ENCODE results near the gene LMNA. TPM values are rescaled to one million over a fixed set of nuclear protein-coding genes. Genes with fewer than 3 reads are reported as not detected.

Gene LMNA
- total and polyA plus RNA-seq, 7 donors: 108 to 241 (median 187) TPM

GRCh38 chr1:156117414-156118176 is 3.1 kb downstream of the LMNA start:
- no peak for DNase-seq
- TF ChIP-seq POLR2A (IDR thresholded peaks at IDR 0.05) (no peak), POLR2AphosphoS5 (IDR thresholded peaks at IDR 0.05) (no peak)
- Histone ChIP-seq H3K4me1 (peaks cover 0 to 82% (median 80%) of the 10 kb centered on the region in 4 donors), H3K27me3 (no peaks in the 10 kb centered on the region), H3K36me3 (no peaks in the 10 kb centered on the region), H3K9me3 (no peaks in the 10 kb centered on the region), H3K4me3 (peak overlapping the region; percentile 81 to 99 (median 90)), H3K27ac (peak overlapping the region; percentile 95 to 100 (median 98))
- WGBS, 2 donors: 28 to 60% methylated on average over 13 of the region's 13 CpGs
- intact Hi-C loops (cut with DNase I): no loop called here

GRCh38 chr1:156118177-156118868 is 3.8 kb downstream of the LMNA start:
- intact Hi-C loops (cut with DNase I): no loop called here
- TF ChIP-seq CTCF (IDR thresholded peaks at IDR 0.05) (no peak), POLR2A (IDR thresholded peaks at IDR 0.05) (peak; percentile 69 to 77), POLR2AphosphoS5 (IDR thresholded peaks at IDR 0.05) (peak; percentile 88 to 91 (median 90)), EP300 (IDR thresholded peaks at IDR 0.05) (no peak)
- peak; percentile 90 for DNase-seq
- Histone ChIP-seq H3K27ac (peak overlapping the region; percentile 95 to 100 (median 98)), H3K36me3 (no peaks in the 10 kb centered on the region), H3K9me3 (no peaks in the 10 kb centered on the region), H3K4me3 (peak overlapping the region; percentile 81 to 99 (median 90)), H3K27me3 (no peaks in the 10 kb centered on the region), H3K4me1 (peaks cover 0 to 84% (median 83%) of the 10 kb centered on the region in 4 donors)
- WGBS, 2 donors: 6 to 52% methylated on average over 8 of the region's 8 CpGs

GRCh38 chr1:156119503-156120209 is 5.1 kb downstream of the LMNA start:
- Histone ChIP-seq H3K4me1 (peaks cover 0 to 86% (median 85%) of the 10 kb centered on the region in 4 donors), H3K9me3 (no peaks in the 10 kb centered on the region), H3K4me3 (peak overlapping the region in 3 of 4 donors; percentile 81 to 95 (median 86)), H3K27ac (peak overlapping the region; percentile 95 to 100 (median 98)), H3K27me3 (no peaks in the 10 kb centered on the region), H3K36me3 (no peaks in the 10 kb centered on the region)
- intact Hi-C loops (cut with DNase I): loop anchor here (5.0 kb wide), 1 partner anchor 338 kb away; no protein-coding TSS in a partner anchor
- TF ChIP-seq EP300 (IDR thresholded peaks at IDR 0.05) (no peak), POLR2AphosphoS5 (IDR thresholded peaks at IDR 0.05) (peak in 3 of 4 donors; percentile 21 to 59 (median 27)), POLR2A (IDR thresholded peaks at IDR 0.05) (no peak), CTCF (IDR thresholded peaks at IDR 0.05) (peak in 1 of 4 experiments; percentile 18)
- WGBS, 2 donors: 44 to 57% methylated on average over 3 of the region's 3 CpGs
- peak; percentile 86 for DNase-seq

- H3K36me3 ChIP-seq: no peaks in the 10 kb centered on the region
- H3K27me3 ChIP-seq: no peaks in the 10 kb centered on the region
- WGBS, 2 donors: 82 to 88% methylated on average over 3 of the region's 3 CpGs
- peak overlapping the region; percentile 95 to 100 (median 98) for H3K27ac ChIP-seq
- no peaks in the 10 kb centered on the region for H3K9me3 ChIP-seq
- H3K4me3 ChIP-seq: peak overlapping the region in 2 of 4 donors; percentile 81 to 95
- DNase-seq: no peak
- intact Hi-C loops (cut with DNase I): loop anchor here (5.0 kb wide), 1 partner anchor 337 kb away; no protein-coding TSS in a partner anchor
- peaks cover 0 to 92% (median 92%) of the 10 kb centered on the region in 4 donors for H3K4me1 ChIP-seq
- TF ChIP-seq POLR2AphosphoS5 (IDR thresholded peaks at IDR 0.05): no peak
- no peak for TF ChIP-seq EP300 (IDR thresholded peaks at IDR 0.05)
- no peak for TF ChIP-seq POLR2A (IDR thresholded peaks at IDR 0.05)
- no peak for TF ChIP-seq CTCF (IDR thresholded peaks at IDR 0.05)
Observed at GRCh38 chr1:156120318-156120717, 5.8 kb downstream of the LMNA start.

Data from sigmoid colon (tissue), 7 donors.